GM21619 (cell line): ENCODE data around the gene SLC25A34.

Experiments used
- ATAC-seq: cut with Tn5 transposase; IDR thresholded peaks from one replicate; pipeline ENCODE4 v1.9.1; 2021; ENCODE audit not compliant: unreplicated experiment

SLC25A34 gene

GRCh38 chr1:15767941-15768340 lies 31.9 kb downstream of the SLC25A34 start:
- ATAC-seq = no peak

- ATAC-seq = no peak
These were observed 32.3 kb downstream of the SLC25A34 start for GRCh38 chr1:15768388-15768787.

- ATAC-seq = no peak
These were observed 34.4 kb downstream of the SLC25A34 start for GRCh38 chr1:15770313-15770962.

- ATAC-seq = no peak
These were observed 35.9 kb downstream of the SLC25A34 start for GRCh38 chr1:15771836-15772515.

- no peak for ATAC-seq
These were observed 39.6 kb downstream of the SLC25A34 start for GRCh38 chr1:15775706-15776105.

- no peak for ATAC-seq
These were observed 42.0 kb downstream of the SLC25A34 start for GRCh38 chr1:15777909-15778707.

GRCh38 chr1:15785683-15786082 lies 49.6 kb downstream of the SLC25A34 start:
- ATAC-seq = no peak

GRCh38 chr1:15786581-15786980 lies 50.5 kb downstream of the SLC25A34 start:
- no peak for ATAC-seq

GRCh38 chr1:15788624-15789301 lies 52.7 kb downstream of the SLC25A34 start:
- no peak for ATAC-seq
